ENCODE results near the gene CA10.

Gene CA10

GRCh38 chr17:52041123-52041617 is 117.3 kb downstream of the CA10 start:
- DNase-seq = no peak

GRCh38 chr17:52036416-52036815 is 122.1 kb downstream of the CA10 start:
- DNase-seq = no peak

GRCh38 chr17:52035336-52035915 is 123.1 kb downstream of the CA10 start:
- no peak for DNase-seq

- DNase-seq = no peak
These were observed 126.1 kb downstream of the CA10 start for GRCh38 chr17:52032454-52032853.

DNA sequence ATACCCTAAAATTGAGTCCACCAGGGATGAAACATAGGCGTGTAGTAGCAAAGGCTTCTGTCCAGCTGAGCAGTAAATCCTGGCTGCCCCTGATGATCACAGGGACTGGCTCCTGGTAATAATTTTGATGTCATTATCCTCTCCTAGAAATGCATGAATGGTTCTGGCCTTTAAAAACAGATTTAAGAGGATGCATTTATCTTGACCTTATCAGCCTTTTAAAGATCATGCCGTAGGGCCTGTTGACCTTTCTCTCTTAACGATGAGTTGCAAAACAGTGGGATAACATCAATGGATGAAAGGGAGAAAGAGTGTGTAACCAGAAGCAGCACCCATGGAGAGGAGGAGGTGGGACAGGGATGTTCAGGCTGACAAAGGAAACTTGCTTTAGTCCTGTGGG is 128.5 kb downstream of the CA10 start:
- DNase-seq = no peak

- no peak for DNase-seq
These were observed 130.8 kb downstream of the CA10 start for GRCh38 chr17:52027620-52028295.

GRCh38 chr17:52027081-52027480 is 131.4 kb downstream of the CA10 start:
- DNase-seq = no peak

GRCh38 chr17:52026075-52026474 is 132.4 kb downstream of the CA10 start:
- DNase-seq = no peak

DNA sequence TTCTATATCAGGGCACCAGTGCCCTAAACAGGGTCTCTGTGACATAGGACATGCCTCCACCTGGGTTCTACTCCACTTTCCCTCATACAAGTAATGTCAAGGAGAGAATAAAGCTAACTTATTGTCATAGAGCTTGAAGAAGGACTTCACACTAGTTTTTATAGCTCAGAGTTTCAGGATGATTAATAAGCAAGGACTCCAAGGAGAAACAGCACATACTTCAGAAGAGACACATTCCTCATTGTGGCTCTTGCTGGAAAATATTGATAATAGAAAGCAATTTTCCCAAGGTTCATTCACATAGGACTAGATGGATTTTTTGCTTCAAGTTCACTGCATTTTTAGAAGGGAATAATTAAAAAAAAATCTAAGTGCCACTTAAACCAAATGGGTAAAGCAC is 133.3 kb downstream of the CA10 start:
- no peak for DNase-seq

GRCh38 chr17:52024300-52024870 is 134.1 kb downstream of the CA10 start:
- DNase-seq = no peak

- DNase-seq = no peak
These were observed 147.4 kb downstream of the CA10 start for GRCh38 chr17:52011064-52011463.

DNA sequence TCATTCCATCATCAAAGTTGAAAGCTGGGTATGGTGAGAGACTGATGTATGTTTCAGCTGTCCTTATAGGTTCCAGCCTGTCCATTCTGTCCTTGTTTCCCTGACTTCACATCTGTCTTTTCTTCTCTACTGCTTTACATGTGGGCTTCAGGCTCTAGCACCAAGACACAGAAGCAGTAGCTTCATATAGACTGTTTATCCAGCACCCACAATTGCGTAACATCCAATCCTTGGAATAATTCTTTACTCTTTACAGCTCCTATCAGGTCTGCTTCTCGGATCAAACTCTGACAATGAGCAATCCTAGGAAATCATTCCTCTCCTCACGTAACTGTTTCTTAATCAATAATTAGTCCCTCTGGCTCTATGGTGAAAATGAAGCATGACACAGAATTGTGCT is 158.9 kb downstream of the CA10 start:
- no peak for DNase-seq

DNA sequence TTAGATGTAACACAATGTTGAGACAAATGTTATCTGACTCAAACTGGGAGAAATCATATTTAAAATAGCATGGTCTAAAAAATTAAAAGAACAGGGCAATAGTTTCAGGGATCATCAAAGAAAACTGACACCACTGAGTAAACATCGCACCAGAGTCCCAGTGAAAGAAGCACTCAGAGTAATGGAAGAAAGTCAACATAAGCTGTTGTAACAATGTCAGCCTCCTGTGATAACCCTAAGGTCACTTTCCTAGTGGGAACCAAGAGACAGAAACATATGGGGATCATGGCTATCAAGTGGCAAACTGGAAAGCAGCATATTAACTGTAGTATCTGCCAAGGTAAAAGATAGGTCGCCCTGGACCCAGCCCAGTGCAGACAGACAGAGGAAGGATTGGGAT is 160.8 kb downstream of the CA10 start:
- DNase-seq = no peak

- DNase-seq = no peak
These were observed 162.6 kb downstream of the CA10 start for GRCh38 chr17:51995797-51996403.

GRCh38 chr17:51992864-51993416 is 165.6 kb downstream of the CA10 start:
- DNase-seq = no peak

GRCh38 chr17:51971121-51971520 is 187.4 kb downstream of the CA10 start:
- no peak for DNase-seq

- DNase-seq = no peak
These were observed 196.8 kb downstream of the CA10 start for GRCh38 chr17:51961689-51962088.

- no peak for DNase-seq
These were observed 200.7 kb downstream of the CA10 start for GRCh38 chr17:51957786-51958185.

DNA sequence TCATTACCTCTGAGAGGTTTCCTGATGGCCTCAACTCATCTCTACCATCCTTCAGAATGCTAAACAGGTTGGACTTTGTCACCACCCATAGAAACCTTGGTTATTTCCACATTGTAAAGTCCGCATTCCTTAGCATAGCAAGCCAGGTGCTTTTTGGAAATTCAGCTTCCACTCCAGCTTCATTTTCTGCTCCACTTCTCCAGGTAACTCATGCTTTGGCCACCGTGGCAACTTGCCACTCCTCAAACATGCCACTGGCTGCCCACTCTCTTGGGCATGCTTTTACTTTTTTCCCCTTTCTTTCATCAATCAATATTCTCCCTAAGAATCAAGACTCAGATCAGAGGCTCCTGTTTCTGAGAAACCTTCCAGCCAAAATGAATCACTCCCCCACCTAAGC is 203.3 kb downstream of the CA10 start:
- DNase-seq = no peak

- no peak for DNase-seq
These were observed 204.2 kb downstream of the CA10 start for GRCh38 chr17:51954232-51954765.

- DNase-seq = no peak
These were observed 206.8 kb downstream of the CA10 start for GRCh38 chr17:51951741-51952140.

DNA sequence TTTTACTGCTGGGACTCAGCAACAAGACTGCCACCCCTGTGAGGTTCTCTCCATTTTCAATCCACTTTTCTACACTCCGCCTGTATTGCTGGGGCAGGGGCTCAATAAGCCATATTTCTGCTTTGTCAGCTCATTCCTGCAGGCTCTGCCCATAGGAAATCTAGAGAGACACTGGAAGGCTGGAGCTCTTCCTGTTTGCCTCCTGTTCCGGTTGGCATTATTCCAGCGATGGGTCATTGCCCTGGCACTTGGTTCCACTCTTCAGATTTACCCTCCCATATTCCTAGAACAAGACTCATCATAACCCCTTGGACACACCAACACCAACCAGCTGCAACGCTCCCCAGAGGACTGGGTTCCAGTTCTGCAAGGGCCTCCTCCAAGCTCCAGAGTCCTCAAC is 210.4 kb downstream of the CA10 start:
- no peak for DNase-seq

DNA sequence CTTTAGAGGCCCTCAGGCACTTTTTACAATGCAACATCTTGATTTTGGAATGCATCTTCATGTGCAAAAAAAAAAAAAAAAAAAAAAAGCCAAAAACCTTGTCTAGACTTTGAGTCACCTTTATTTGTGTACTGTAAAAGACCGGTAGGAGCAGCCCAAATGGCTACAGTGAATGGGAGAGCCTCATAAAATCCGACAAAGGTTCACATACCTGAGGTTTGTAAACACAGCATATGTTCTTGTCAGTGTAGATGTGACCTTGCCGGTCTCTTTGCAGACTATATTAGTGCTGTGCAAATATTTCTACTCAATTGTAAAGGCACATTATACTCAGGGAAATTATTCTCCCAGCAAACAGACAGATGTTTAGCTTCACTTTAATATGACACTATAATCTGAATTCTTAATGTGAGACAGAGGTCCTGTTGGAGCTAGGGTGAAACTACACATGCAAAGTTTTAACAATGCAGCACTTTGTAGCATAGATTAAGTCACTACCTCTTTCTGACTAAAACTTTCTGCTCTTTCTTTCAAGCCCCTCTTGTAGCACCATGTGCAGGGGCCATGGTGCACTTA is 211.3 kb downstream of the CA10 start:
- DNase-seq = no peak

Measured in DMS79 (cell line).